Measurements from ENCODE around the gene MICALL2.

Gene MICALL2

GRCh38 chr7:1410992-1411391 lies 48.3 kb downstream of the MICALL2 start:
- no peak overlapping the region for H3K4me3 ChIP-seq (ENCODE audit: insufficient read depth in 1 of 2, low read depth in 1 of 2, low read length in 2 of 2)
- 76% methylated on average over 11 of the region's 12 CpGs for WGBS

DNA sequence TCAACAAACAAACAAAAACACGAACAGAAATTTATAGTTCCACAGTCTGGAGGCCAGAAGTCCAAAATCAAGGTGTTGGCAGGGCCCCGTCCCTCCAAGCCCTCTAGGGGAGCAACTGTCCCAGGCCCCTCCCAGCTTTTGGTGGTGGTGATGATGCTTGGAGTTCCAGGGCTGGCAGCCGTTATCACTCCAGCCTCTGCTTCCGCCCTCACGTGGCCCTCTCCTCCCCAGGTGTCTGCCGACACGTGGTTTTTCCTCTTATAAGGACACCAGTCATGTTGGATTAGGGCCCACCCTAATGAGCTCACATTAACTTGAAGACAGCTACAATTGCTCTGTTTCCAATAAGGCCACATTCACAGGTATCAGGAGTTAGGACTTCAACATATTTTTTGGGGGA lies 49.7 kb downstream of the MICALL2 start:
- Histone ChIP-seq H3K14ac (ENCODE audit: low read length in 2 of 2) (no peak overlapping the region), H2BK15ac (ENCODE audit: low read depth, poor library complexity, severe bottlenecking) (no peak overlapping the region)

More at GRCh38 chr7:1410992-1411391, 48.3 kb downstream of the MICALL2 start:
- no peak overlapping the region for H4K8ac ChIP-seq (ENCODE audit: low read length)
- no peak overlapping the region for H3K18ac ChIP-seq (ENCODE audit: low read depth in 1 of 2, low read length in 2 of 2)
- no peaks in the 10 kb centered on the region for H3K79me1 ChIP-seq (replicated peaks; ENCODE audit: low read length, poor library complexity, severe bottlenecking)
- H3K4me1 ChIP-seq (ENCODE audit: control insufficient read depth, insufficient read depth, low read depth, low read length) = peaks cover 5% of the 10 kb centered on the region
- H3K36me3 ChIP-seq (ENCODE audit: control insufficient read depth in 1 of 2, insufficient read depth in 2 of 2, low read depth in 1 of 2, low read length in 2 of 2) = no peaks in the 10 kb centered on the region
- no peak overlapping the region for H4K91ac ChIP-seq (ENCODE audit: low read length)
- no peak overlapping the region for H2BK12ac ChIP-seq (ENCODE audit: low read length in 2 of 2)
- H2BK120ac ChIP-seq (ENCODE audit: low read depth, low read length) = no peak overlapping the region
- no peak overlapping the region for H3K4ac ChIP-seq (ENCODE audit: low read depth in 1 of 2, low read length in 2 of 2)
- H2BK5ac ChIP-seq (ENCODE audit: low read depth, low read length, poor library complexity, severe bottlenecking) = no peak overlapping the region
- no peak overlapping the region for H3K14ac ChIP-seq (ENCODE audit: low read length in 2 of 2)
- no peak for DNase-seq
- peaks cover 43 to 66% of the 10 kb centered on the region in 2 experiments for H3K27me3 ChIP-seq (ENCODE audit: control insufficient read depth in 1 of 2, insufficient read depth in 1 of 2, low read length in 2 of 2)
- H2BK15ac ChIP-seq (ENCODE audit: low read depth, poor library complexity, severe bottlenecking) = no peak overlapping the region
- no peak overlapping the region for H3K9ac ChIP-seq (ENCODE audit: low read length)
- H2AFZ ChIP-seq (ENCODE audit: low read depth, low read length) = no peak overlapping the region
- no peaks in the 10 kb centered on the region for H3K9me3 ChIP-seq (ENCODE audit: control insufficient read depth, low read length)
- no peak overlapping the region for H2AK5ac ChIP-seq (ENCODE audit: low read length, severe bottlenecking)
- no peak overlapping the region for H3K27ac ChIP-seq (ENCODE audit: low read length, poor library complexity, severe bottlenecking)
- no peak overlapping the region for H3K23ac ChIP-seq (ENCODE audit: low read length in 2 of 2)
- H3K4me2 ChIP-seq (ENCODE audit: low read length, poor library complexity, severe bottlenecking) = no peak overlapping the region

GRCh38 chr7:1408466-1408865 lies 50.8 kb downstream of the MICALL2 start:
- no peaks in the 10 kb centered on the region for H3K36me3 ChIP-seq (ENCODE audit: control insufficient read depth in 1 of 2, insufficient read depth in 2 of 2, low read depth in 1 of 2, low read length in 2 of 2)
- WGBS = 88% methylated on average over 8 of the region's 8 CpGs
- H4K91ac ChIP-seq (ENCODE audit: low read length) = no peak overlapping the region
- no peak overlapping the region for H3K9ac ChIP-seq (ENCODE audit: low read length)
- H3K4me2 ChIP-seq (ENCODE audit: low read length, poor library complexity, severe bottlenecking) = no peak overlapping the region
- no peak overlapping the region for H2BK15ac ChIP-seq (ENCODE audit: low read depth, poor library complexity, severe bottlenecking)
- H3K4me1 ChIP-seq (ENCODE audit: control insufficient read depth, insufficient read depth, low read depth, low read length) = peaks cover 14% of the 10 kb centered on the region
- no peaks in the 10 kb centered on the region for H3K79me1 ChIP-seq (replicated peaks; ENCODE audit: low read length, poor library complexity, severe bottlenecking)
- no peak overlapping the region for H3K4me3 ChIP-seq (ENCODE audit: insufficient read depth in 1 of 2, low read depth in 1 of 2, low read length in 2 of 2)
- H3K27ac ChIP-seq (ENCODE audit: low read length, poor library complexity, severe bottlenecking) = no peak overlapping the region
- no peak overlapping the region for H3K14ac ChIP-seq (ENCODE audit: low read length in 2 of 2)
- H3K9me3 ChIP-seq (ENCODE audit: control insufficient read depth, low read length) = no peaks in the 10 kb centered on the region
- no peak overlapping the region for H2AK5ac ChIP-seq (ENCODE audit: low read length, severe bottlenecking)
- H2AFZ ChIP-seq (ENCODE audit: low read depth, low read length) = no peak overlapping the region
- no peak for DNase-seq
- no peak overlapping the region for H3K18ac ChIP-seq (ENCODE audit: low read depth in 1 of 2, low read length in 2 of 2)
- H2BK12ac ChIP-seq (ENCODE audit: low read length in 2 of 2) = no peak overlapping the region
- H4K8ac ChIP-seq (ENCODE audit: low read length) = no peak overlapping the region
- no peak overlapping the region for H2BK120ac ChIP-seq (ENCODE audit: low read depth, low read length)
- H3K27me3 ChIP-seq (ENCODE audit: control insufficient read depth in 1 of 2, insufficient read depth in 1 of 2, low read length in 2 of 2) = peaks cover 64 to 82% of the 10 kb centered on the region in 2 experiments
- no peak overlapping the region for H3K23ac ChIP-seq (ENCODE audit: low read length in 2 of 2)
- H3K4ac ChIP-seq (ENCODE audit: low read depth in 1 of 2, low read length in 2 of 2) = no peak overlapping the region
- no peak overlapping the region for H2BK5ac ChIP-seq (ENCODE audit: low read depth, low read length, poor library complexity, severe bottlenecking)

More for the DNA sequence above, 49.7 kb downstream of the MICALL2 start:
- Histone ChIP-seq H3K27ac (ENCODE audit: low read length, poor library complexity, severe bottlenecking) (no peak overlapping the region), H2BK5ac (ENCODE audit: low read depth, low read length, poor library complexity, severe bottlenecking) (no peak overlapping the region), H3K4me2 (ENCODE audit: low read length, poor library complexity, severe bottlenecking) (no peak overlapping the region), H2BK12ac (ENCODE audit: low read length in 2 of 2) (no peak overlapping the region), H3K27me3 (ENCODE audit: control insufficient read depth in 1 of 2, insufficient read depth in 1 of 2, low read length in 2 of 2) (peaks cover 53 to 75% of the 10 kb centered on the region in 2 experiments), H3K9ac (ENCODE audit: low read length) (no peak overlapping the region), H3K4me1 (ENCODE audit: control insufficient read depth, insufficient read depth, low read depth, low read length) (peaks cover 5% of the 10 kb centered on the region), H3K79me1 (replicated peaks; ENCODE audit: low read length, poor library complexity, severe bottlenecking) (no peaks in the 10 kb centered on the region), H3K18ac (ENCODE audit: low read depth in 1 of 2, low read length in 2 of 2) (no peak overlapping the region), H3K9me3 (ENCODE audit: control insufficient read depth, low read length) (no peaks in the 10 kb centered on the region), H3K36me3 (ENCODE audit: control insufficient read depth in 1 of 2, insufficient read depth in 2 of 2, low read depth in 1 of 2, low read length in 2 of 2) (no peaks in the 10 kb centered on the region), H4K91ac (ENCODE audit: low read length) (no peak overlapping the region), H2AK5ac (ENCODE audit: low read length, severe bottlenecking) (no peak overlapping the region), H3K4ac (ENCODE audit: low read depth in 1 of 2, low read length in 2 of 2) (no peak overlapping the region), H2BK120ac (ENCODE audit: low read depth, low read length) (no peak overlapping the region), H2AFZ (ENCODE audit: low read depth, low read length) (no peak overlapping the region), H4K8ac (ENCODE audit: low read length) (no peak overlapping the region), H3K4me3 (ENCODE audit: insufficient read depth in 1 of 2, low read depth in 1 of 2, low read length in 2 of 2) (peak overlapping the region in 1 of 2 experiments; percentile 15), H3K23ac (ENCODE audit: low read length in 2 of 2) (no peak overlapping the region)
- WGBS = 67% methylated on average over 7 of the region's 7 CpGs
- no peak for DNase-seq

GRCh38 chr7:1407892-1408291 lies 51.4 kb downstream of the MICALL2 start:
- Histone ChIP-seq H2BK5ac (ENCODE audit: low read depth, low read length, poor library complexity, severe bottlenecking) (no peak overlapping the region), H3K27ac (ENCODE audit: low read length, poor library complexity, severe bottlenecking) (no peak overlapping the region), H3K14ac (ENCODE audit: low read length in 2 of 2) (no peak overlapping the region), H3K36me3 (ENCODE audit: control insufficient read depth in 1 of 2, insufficient read depth in 2 of 2, low read depth in 1 of 2, low read length in 2 of 2) (no peaks in the 10 kb centered on the region), H3K9me3 (ENCODE audit: control insufficient read depth, low read length) (no peaks in the 10 kb centered on the region), H2AK5ac (ENCODE audit: low read length, severe bottlenecking) (no peak overlapping the region), H4K8ac (ENCODE audit: low read length) (no peak overlapping the region), H2BK15ac (ENCODE audit: low read depth, poor library complexity, severe bottlenecking) (no peak overlapping the region), H3K79me1 (replicated peaks; ENCODE audit: low read length, poor library complexity, severe bottlenecking) (no peaks in the 10 kb centered on the region), H3K27me3 (ENCODE audit: control insufficient read depth in 1 of 2, insufficient read depth in 1 of 2, low read length in 2 of 2) (peaks cover 70 to 87% of the 10 kb centered on the region in 2 experiments), H3K23ac (ENCODE audit: low read length in 2 of 2) (no peak overlapping the region), H3K18ac (ENCODE audit: low read depth in 1 of 2, low read length in 2 of 2) (no peak overlapping the region), H2AFZ (ENCODE audit: low read depth, low read length) (no peak overlapping the region), H3K4ac (ENCODE audit: low read depth in 1 of 2, low read length in 2 of 2) (no peak overlapping the region), H3K4me1 (ENCODE audit: control insufficient read depth, insufficient read depth, low read depth, low read length) (peaks cover 13% of the 10 kb centered on the region), H2BK12ac (ENCODE audit: low read length in 2 of 2) (no peak overlapping the region), H4K91ac (ENCODE audit: low read length) (no peak overlapping the region), H3K4me2 (ENCODE audit: low read length, poor library complexity, severe bottlenecking) (no peak overlapping the region), H3K4me3 (ENCODE audit: insufficient read depth in 1 of 2, low read depth in 1 of 2, low read length in 2 of 2) (no peak overlapping the region), H3K9ac (ENCODE audit: low read length) (no peak overlapping the region), H2BK120ac (ENCODE audit: low read depth, low read length) (no peak overlapping the region)
- WGBS = 79% methylated on average over 19 of the region's 24 CpGs
- no peak for DNase-seq

All from mesenchymal stem cell (in vitro differentiated cells and primary cell).